Neural progenitor cell (in vitro differentiated cells): ENCODE data around the gene SYNPR.

Experiments used
- CTCF ChIP-seq: fragments of 200-600 bp; sonication (generic); IDR thresholded peaks from 2 replicates; pipeline ENCODE4 v1.5.1; 2017; ENCODE audit warnings: antibody characterized with exemption, mild to moderate bottlenecking
- EZH2 ChIP-seq: fragments of 200-600 bp; sonication (generic); IDR thresholded peaks from 2 replicates; pipeline ENCODE4 v1.6.1; 2017; ENCODE audit warnings: antibody characterized with exemption, mild to moderate bottlenecking, moderate library complexity
- EZH2phosphoT487 ChIP-seq: fragments of 200-600 bp; sonication (generic); IDR thresholded peaks from 2 replicates; pipeline ENCODE4 v1.6.1; 2017; ENCODE audit warnings: antibody characterized with exemption

GRCh38 chr3:63508305-63508704 is 230.2 kb downstream of the SYNPR start:
- TF ChIP-seq CTCF (no peak), EZH2 (no peak), EZH2phosphoT487 (no peak)
